Measurements from ENCODE around the gene KCNQ1. TPM values are rescaled to one million over a fixed set of nuclear protein-coding genes. Genes with fewer than 3 reads are reported as not detected.

Gene KCNQ1
- total RNA-seq, 2 experiments from 2014 or later: 20.4 to 26.0 TPM

DNA sequence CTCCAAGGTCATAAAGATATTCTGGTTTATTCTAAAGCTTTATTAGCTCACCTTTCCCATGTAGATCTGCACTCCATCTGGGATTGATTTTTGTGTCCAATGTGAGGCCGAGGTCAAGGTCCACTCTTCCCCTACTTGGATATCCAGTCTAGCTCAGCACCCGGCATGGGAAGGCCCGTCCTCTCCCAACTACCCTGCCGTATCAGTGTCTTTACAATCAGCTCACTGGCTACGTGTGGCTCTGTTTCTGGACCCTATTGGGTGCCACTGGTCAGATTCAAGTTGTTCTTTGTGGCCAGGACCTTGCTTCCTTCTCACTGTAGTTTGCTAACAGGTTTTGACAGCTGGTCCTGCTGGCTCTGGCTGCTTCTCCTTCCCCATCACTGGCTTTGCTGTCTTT, 224.1 kb downstream of the KCNQ1 start:
- DNase-seq (no peak), ATAC-seq (no peak)

DNA sequence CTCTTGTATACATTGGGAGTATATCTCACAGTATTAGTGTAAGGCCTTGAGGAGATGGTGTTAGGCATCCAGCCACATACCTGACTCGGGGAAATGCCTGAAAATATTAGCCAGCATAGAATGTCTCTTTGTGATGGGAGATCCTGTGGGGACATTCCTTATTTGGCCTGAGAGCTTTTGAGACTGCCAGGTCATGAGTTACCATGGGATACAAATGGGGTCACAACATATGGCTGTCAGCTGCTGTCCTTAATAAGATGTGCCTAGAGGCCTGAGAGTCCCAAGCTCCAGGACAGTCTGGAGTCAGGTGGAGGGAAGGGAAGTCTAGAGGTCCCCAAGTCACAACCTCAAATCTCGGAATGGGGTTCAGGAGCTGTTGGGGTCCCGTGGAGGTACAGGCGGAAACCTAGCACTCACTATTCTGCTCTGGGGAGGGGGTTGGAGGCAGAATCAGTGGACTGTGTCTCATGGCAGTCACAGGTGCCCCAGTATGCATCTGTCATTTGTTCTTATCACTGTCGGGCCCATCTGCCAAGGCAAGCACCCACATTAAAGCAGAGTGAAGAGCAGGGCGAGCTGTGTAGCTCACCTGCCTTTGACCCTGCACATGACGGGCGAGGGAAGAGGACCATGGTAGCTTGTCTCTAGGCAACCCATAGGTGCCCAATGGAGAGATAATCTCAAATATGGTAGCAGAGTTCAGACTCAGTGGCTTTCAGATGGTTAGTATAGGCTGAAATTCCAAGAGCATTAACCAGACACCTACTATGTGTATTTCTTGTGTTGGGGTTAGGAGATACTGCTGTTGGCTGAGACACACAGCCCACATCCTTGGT, 225.0 kb downstream of the KCNQ1 start:
- Mint-ChIP-seq H3K9me3 (ENCODE audit: insufficient read depth) (no peaks in the 10 kb centered on the region), H3K4me1 (ENCODE audit: low read depth) (peaks cover 6% of the 10 kb centered on the region), H3K27ac (no peak overlapping the region), H3K36me3 (ENCODE audit: low read depth) (no peaks in the 10 kb centered on the region), H3K27me3 (ENCODE audit: low read depth) (no peaks in the 10 kb centered on the region), H3K4me3 (no peak overlapping the region)
- ChIA-PET POLR2A (interaction anchor here (1.0 kb wide), 1 partner anchor 184 kb away, joined by 3 read pairs; no protein-coding TSS in a partner anchor), CTCF (no interaction called here)
- DNase-seq: no peak
- no peak for ATAC-seq

More for the DNA sequence above, 224.1 kb downstream of the KCNQ1 start:
- POLR2A ChIA-PET: no interaction called here
- no peak overlapping the region for H3K4me3 Mint-ChIP-seq
- H3K4me1 Mint-ChIP-seq (ENCODE audit: low read depth): peaks cover 6% of the 10 kb centered on the region
- H3K27me3 Mint-ChIP-seq (ENCODE audit: low read depth): no peaks in the 10 kb centered on the region
- no peak overlapping the region for H3K27ac Mint-ChIP-seq
- H3K36me3 Mint-ChIP-seq (ENCODE audit: low read depth): no peaks in the 10 kb centered on the region
- CTCF ChIA-PET: no interaction called here
- H3K9me3 Mint-ChIP-seq (ENCODE audit: insufficient read depth): no peaks in the 10 kb centered on the region

DNA sequence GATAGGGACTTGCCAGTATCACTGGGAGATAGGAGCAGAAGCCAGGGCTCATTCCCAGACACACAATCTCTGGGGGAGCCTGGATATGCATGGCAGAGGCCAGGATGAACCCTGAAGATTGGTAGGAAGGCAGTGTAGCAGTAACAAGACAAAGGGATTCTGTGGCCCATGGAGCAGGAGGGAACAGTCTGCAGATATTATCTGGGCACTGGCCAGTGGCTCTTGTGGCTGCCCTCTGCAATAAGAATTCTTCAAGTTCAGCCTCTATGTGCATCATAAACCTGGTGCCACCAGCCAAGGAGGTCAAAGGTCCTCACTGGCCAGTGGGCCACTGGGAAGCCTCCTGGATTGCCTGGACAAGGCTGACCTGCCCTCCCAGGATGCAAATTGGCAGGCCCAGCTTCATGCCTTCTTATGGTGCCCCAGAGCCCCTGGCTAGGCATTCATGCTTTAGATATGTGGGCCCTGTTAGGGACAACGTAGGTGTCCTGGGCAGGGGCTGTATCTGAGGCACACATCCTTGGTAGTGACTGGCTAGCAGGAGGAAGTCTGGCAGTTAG, 225.8 kb downstream of the KCNQ1 start:
- Mint-ChIP-seq H3K27ac (no peak overlapping the region), H3K4me3 (no peak overlapping the region), H3K9me3 (ENCODE audit: insufficient read depth) (no peaks in the 10 kb centered on the region), H3K27me3 (ENCODE audit: low read depth) (no peaks in the 10 kb centered on the region), H3K36me3 (ENCODE audit: low read depth) (no peaks in the 10 kb centered on the region), H3K4me1 (ENCODE audit: low read depth) (peaks cover 6% of the 10 kb centered on the region)
- ChIA-PET CTCF (no interaction called here), POLR2A (no interaction called here)
- ATAC-seq (no peak), DNase-seq (no peak)

DNA sequence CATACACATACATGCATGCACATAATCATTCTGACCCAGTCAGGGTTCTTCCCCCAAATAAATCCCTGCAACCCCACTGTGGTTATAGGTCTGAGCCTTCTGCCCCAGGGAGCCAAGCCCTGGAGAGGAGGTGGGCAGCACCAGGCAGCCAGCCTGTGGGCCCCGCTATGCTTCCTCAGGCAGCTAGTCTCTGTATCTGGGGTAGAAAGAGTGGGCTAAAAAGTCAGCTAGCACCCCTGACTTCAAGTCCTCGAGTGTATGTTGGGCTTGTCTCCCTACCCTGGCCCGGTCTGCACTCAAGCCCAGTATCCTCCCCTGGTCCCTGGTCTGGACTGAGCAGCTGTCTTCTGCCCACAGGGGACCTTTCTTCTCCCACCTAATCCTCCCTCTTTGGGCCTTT, 226.9 kb downstream of the KCNQ1 start:
- ChIA-PET CTCF (no interaction called here), POLR2A (interaction anchor here (0.8 kb wide), 1 partner anchor 103 kb away, joined by 3 read pairs; no protein-coding TSS in a partner anchor)
- DNase-seq: no peak
- Mint-ChIP-seq H3K27me3 (ENCODE audit: low read depth) (no peaks in the 10 kb centered on the region), H3K27ac (no peak overlapping the region), H3K4me1 (ENCODE audit: low read depth) (peaks cover 6% of the 10 kb centered on the region), H3K36me3 (ENCODE audit: low read depth) (no peaks in the 10 kb centered on the region), H3K4me3 (no peak overlapping the region), H3K9me3 (ENCODE audit: insufficient read depth) (no peaks in the 10 kb centered on the region)
- no peak for ATAC-seq

DNA sequence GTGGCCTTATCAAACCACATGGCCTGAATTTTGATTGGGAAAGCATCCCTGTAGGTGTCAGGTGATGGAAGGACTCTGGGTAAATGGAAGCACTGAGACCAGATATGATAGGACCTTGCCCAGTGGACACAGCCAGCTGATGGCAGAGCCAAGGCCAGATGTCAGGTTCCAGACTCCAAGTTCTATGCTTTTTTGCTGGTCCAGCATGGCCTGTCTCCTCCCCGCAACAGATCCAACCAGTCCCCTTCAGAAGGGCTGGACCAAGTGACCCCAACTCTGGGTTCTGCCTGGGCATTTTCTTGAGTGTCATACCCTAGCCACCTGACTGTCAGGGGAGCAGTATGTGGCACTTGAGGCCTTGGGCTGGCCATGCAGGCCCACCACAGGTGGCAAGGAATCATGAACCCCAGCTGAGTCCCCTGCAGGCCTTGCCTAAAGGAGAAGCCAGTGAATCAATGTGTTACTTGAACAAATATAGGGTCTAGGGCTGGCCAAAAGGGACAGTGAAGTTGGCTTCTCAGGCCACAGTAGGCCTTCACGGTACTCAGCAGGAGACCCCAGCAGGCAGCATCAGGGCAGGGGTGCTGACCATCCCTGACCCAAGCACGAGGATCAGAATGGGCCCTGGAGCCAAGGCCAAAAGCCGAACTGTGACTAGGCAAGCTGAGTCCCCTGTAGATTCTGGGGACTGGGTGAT, 227.9 kb downstream of the KCNQ1 start:
- ChIA-PET CTCF (no interaction called here), POLR2A (no interaction called here)
- no peaks in the 10 kb centered on the region for H3K36me3 Mint-ChIP-seq (ENCODE audit: low read depth)
- H3K27ac Mint-ChIP-seq: no peak overlapping the region
- H3K27me3 Mint-ChIP-seq (ENCODE audit: low read depth): no peaks in the 10 kb centered on the region
- no peak for DNase-seq
- no peaks in the 10 kb centered on the region for H3K9me3 Mint-ChIP-seq (ENCODE audit: insufficient read depth)
- H3K4me1 Mint-ChIP-seq (ENCODE audit: low read depth): peaks cover 4% of the 10 kb centered on the region
- no peak overlapping the region for H3K4me3 Mint-ChIP-seq
- no peak for ATAC-seq

DNA sequence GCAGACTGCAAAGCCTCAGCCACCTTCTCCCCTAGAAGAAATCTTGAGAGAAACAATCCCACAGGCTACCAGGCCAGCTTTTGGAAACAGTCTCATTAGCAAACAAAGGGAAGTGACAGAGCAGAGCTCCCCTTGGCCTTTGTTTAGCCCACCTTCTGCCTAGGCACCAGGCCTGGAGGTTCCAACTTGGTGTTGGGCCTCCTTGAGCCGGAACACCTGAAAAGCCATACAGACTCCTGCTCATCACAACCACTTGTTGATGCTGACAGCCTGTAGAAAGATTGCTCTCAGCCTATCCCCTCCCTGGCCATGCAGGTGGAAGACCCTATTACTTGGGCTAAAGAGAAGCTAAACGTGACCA, 228.4 kb downstream of the KCNQ1 start:
- H3K27me3 Mint-ChIP-seq (ENCODE audit: low read depth): no peaks in the 10 kb centered on the region
- H3K36me3 Mint-ChIP-seq (ENCODE audit: low read depth): no peaks in the 10 kb centered on the region
- CTCF ChIA-PET: no interaction called here
- H3K4me3 Mint-ChIP-seq: no peak overlapping the region
- POLR2A ChIA-PET: no interaction called here
- no peak for DNase-seq
- no peak overlapping the region for H3K27ac Mint-ChIP-seq
- no peak for ATAC-seq
- no peaks in the 10 kb centered on the region for H3K4me1 Mint-ChIP-seq (ENCODE audit: low read depth)
- no peaks in the 10 kb centered on the region for H3K9me3 Mint-ChIP-seq (ENCODE audit: insufficient read depth)

DNA sequence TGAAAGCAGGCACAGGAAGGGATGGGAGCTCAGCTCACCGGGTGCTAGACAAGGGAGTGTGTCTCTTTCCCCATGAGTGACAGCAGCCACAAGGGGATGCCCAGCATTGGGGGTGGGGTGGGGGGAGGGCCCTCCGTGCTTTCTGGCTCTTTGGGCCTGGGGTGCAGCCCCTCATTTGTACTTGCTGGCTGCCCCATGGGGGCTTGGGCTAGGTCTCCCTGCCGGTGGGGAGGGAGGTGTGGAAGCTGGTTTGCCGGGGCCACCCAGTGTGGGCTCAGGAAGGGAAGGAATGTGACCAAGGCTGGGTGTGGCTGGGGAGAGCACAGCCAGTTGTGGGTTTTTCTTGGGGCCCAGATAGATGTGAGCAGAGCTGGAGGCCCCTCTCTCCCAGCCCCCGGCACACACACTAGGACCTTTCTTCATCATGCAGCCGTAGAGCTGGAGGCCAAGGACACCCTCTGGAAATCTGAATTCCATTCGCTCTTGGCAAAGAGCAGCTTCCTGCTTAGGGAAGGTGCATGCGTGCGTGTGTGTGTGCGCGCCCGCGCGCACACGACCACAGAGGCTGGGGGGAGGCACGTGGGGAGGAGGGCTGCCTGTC, 229.2 kb downstream of the KCNQ1 start:
- ATAC-seq (no peak), DNase-seq (no peak)
- H3K4me3 Mint-ChIP-seq: no peak overlapping the region
- POLR2A ChIA-PET: no interaction called here
- H3K4me1 Mint-ChIP-seq (ENCODE audit: low read depth): no peaks in the 10 kb centered on the region
- H3K9me3 Mint-ChIP-seq (ENCODE audit: insufficient read depth): no peaks in the 10 kb centered on the region
- CTCF ChIA-PET: no interaction called here
- H3K36me3 Mint-ChIP-seq (ENCODE audit: low read depth): no peaks in the 10 kb centered on the region
- no peaks in the 10 kb centered on the region for H3K27me3 Mint-ChIP-seq (ENCODE audit: low read depth)
- no peak overlapping the region for H3K27ac Mint-ChIP-seq

DNA sequence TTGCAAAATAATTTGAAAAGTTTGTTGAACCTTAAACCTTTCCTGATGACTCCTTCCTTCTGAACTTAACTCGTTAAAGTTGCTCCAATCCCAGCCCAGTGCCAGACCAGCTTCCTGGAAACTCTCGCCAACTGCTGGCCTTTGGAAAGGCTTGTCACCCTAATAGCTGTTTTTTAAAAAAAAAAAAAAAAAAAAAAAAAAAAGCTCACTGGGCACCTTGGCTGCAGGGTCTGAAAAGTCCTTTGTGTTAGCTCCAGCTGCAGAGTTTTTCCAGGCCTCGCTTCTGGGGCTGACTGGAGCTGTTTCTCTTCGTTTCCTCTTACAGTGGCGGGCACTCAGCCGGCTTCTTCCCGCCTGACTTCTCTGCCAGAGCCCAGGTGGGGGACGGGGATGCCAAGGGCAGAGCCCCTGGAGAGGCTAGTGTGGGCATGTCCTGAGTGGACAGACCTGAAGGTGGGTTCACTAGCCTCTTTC, 229.9 kb downstream of the KCNQ1 start:
- ChIA-PET CTCF (no interaction called here), POLR2A (no interaction called here)
- Mint-ChIP-seq H3K27me3 (ENCODE audit: low read depth) (no peaks in the 10 kb centered on the region), H3K27ac (no peak overlapping the region), H3K9me3 (ENCODE audit: insufficient read depth) (no peaks in the 10 kb centered on the region), H3K4me1 (ENCODE audit: low read depth) (no peaks in the 10 kb centered on the region), H3K36me3 (ENCODE audit: low read depth) (no peaks in the 10 kb centered on the region), H3K4me3 (no peak overlapping the region)
- DNase-seq (no peak), ATAC-seq (no peak)

DNA sequence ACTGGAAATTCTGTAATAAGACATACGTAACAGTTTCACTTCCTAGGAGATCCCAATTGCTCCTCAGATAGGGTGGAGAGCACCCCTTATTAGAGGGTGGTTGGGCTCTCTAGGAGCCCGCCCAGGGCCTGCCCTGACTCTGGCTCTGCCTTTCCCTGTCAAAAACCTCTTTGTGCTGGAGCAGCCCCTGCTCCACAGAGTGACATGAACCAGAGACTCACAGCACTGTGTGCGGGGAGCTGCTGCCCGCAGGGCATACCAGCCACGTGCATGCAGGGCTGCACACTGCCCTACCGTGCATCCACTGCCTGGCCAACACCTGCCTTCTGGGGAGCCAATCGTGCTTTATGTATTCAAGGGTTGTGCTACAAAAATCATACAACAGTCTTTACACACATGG, 230.7 kb downstream of the KCNQ1 start:
- Mint-ChIP-seq H3K4me3 (no peak overlapping the region), H3K27ac (no peak overlapping the region), H3K9me3 (ENCODE audit: insufficient read depth) (no peaks in the 10 kb centered on the region), H3K36me3 (ENCODE audit: low read depth) (no peaks in the 10 kb centered on the region), H3K4me1 (ENCODE audit: low read depth) (no peaks in the 10 kb centered on the region), H3K27me3 (ENCODE audit: low read depth) (no peaks in the 10 kb centered on the region)
- ChIA-PET CTCF (no interaction called here), POLR2A (no interaction called here)
- no peak for ATAC-seq
- DNase-seq: no peak

DNA sequence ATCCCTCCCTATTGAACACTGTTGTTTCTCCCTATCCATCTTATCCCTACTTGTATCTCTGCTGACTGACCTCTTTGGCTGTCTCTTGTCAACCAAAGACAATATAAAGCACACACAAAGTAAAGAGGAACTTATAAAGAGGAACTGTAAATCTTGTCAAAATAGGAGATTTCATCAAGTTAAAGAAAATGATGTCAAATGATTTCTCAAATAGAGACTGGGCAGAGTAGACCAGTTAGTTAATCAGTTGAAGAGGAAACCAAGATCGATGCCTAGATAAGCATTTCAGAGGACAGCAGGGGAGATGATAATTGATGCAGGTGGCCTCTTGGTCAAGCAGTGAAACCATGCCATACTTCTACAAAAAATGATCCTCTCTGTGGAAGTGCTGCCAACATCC, 232.3 kb downstream of the KCNQ1 start:
- POLR2A ChIA-PET: no interaction called here
- Mint-ChIP-seq H3K4me3 (no peak overlapping the region), H3K36me3 (ENCODE audit: low read depth) (no peaks in the 10 kb centered on the region), H3K27ac (no peak overlapping the region), H3K27me3 (ENCODE audit: low read depth) (no peaks in the 10 kb centered on the region), H3K9me3 (ENCODE audit: insufficient read depth) (no peaks in the 10 kb centered on the region), H3K4me1 (ENCODE audit: low read depth) (no peaks in the 10 kb centered on the region)
- no peak for ATAC-seq
- no peak for DNase-seq
- CTCF ChIA-PET: interaction anchor here (1.7 kb wide), 1 partner anchor 144 kb away, joined by 3 read pairs; no protein-coding TSS in a partner anchor

DNA sequence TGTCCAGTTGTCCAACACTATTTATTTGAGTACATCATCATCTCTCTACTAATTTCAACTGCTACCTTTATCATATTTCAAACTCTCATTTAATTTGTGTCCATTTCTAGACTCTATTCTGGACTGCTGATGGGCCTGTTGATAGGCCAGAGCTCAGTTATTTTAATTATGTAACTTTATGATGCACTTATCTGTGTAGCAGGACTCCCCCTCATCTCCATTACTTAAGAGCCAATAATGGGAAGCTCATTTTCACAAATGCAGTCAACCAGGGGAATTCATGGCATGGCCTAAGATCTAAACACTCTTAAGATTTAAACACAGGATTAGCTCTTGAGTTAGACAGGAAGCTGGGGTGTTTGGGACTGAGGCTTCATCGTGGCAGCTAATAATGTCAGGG, 233.6 kb downstream of the KCNQ1 start:
- Mint-ChIP-seq H3K36me3 (ENCODE audit: low read depth) (no peaks in the 10 kb centered on the region), H3K9me3 (ENCODE audit: insufficient read depth) (no peaks in the 10 kb centered on the region), H3K27ac (no peak overlapping the region), H3K4me1 (ENCODE audit: low read depth) (no peaks in the 10 kb centered on the region), H3K27me3 (ENCODE audit: low read depth) (no peaks in the 10 kb centered on the region), H3K4me3 (no peak overlapping the region)
- ChIA-PET CTCF (no interaction called here), POLR2A (no interaction called here)
- ATAC-seq (no peak), DNase-seq (no peak)

DNA sequence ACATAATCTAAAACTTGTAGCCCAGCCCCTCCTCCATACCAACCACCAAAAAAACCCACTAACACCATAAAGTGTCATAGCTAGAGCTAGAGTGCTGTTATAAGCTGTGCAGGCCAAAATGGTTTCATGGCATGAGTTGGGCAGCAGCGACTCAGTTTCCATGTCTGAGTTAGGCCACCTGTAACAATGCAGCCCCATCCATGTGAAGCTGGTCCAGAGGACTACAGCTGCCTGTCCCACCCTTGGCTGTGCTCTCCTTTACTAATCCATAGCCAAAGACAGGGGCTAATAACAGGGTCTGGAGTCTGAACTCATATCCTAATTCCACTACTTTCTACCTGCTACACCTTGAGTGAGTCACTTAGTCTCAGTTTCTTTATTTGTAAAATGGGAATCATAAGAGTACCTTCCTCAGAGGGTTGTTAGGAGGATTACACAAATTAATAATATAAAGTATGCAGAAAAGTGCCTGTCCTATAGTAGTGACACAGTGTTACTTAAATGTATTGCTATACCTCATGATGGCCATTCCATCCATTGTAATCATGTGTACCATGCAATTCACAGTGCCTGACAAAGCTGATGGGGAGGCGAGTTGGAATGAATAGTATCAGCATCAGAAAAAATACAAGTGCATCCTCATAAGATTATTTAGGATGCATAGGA, 234.3 kb downstream of the KCNQ1 start:
- H3K4me1 Mint-ChIP-seq (ENCODE audit: low read depth): no peaks in the 10 kb centered on the region
- H3K27me3 Mint-ChIP-seq (ENCODE audit: low read depth): no peaks in the 10 kb centered on the region
- H3K36me3 Mint-ChIP-seq (ENCODE audit: low read depth): no peaks in the 10 kb centered on the region
- DNase-seq: no peak
- CTCF ChIA-PET: no interaction called here
- ATAC-seq: no peak
- no peak overlapping the region for H3K4me3 Mint-ChIP-seq
- no peaks in the 10 kb centered on the region for H3K9me3 Mint-ChIP-seq (ENCODE audit: insufficient read depth)
- POLR2A ChIA-PET: no interaction called here
- H3K27ac Mint-ChIP-seq: no peak overlapping the region
